ENCODE results near the gene SUN2.

The SUN2 gene

GRCh38 chr22:38741576-38741975, 14.2 kb downstream of the SUN2 start:
- Histone ChIP-seq H3K27me3 (ENCODE audit: insufficient read depth, low read length) (no peaks in the 10 kb centered on the region), H3K27ac (ENCODE audit: low read depth, low read length) (no peak overlapping the region), H3K36me3 (ENCODE audit: insufficient read depth, low read length) (no peaks in the 10 kb centered on the region), H3K4me1 (ENCODE audit: control insufficient read depth, insufficient read depth, low read length, unreplicated experiment) (no peaks in the 10 kb centered on the region), H3K79me2 (ENCODE audit: control insufficient read depth, insufficient read depth, low read length, unreplicated experiment) (no peaks in the 10 kb centered on the region), H3K4me3 (ENCODE audit: low read depth, low read length) (no peak overlapping the region), H2AFZ (ENCODE audit: low read length, unreplicated experiment) (no peak overlapping the region)

- no peaks in the 10 kb centered on the region for H3K36me3 ChIP-seq (ENCODE audit: insufficient read depth, low read length)
- H3K27ac ChIP-seq (ENCODE audit: low read depth, low read length): no peak overlapping the region
- no peak overlapping the region for H3K4me3 ChIP-seq (ENCODE audit: low read depth, low read length)
- no peaks in the 10 kb centered on the region for H3K27me3 ChIP-seq (ENCODE audit: insufficient read depth, low read length)
- H3K4me1 ChIP-seq (ENCODE audit: control insufficient read depth, insufficient read depth, low read length, unreplicated experiment): no peaks in the 10 kb centered on the region
- no peaks in the 10 kb centered on the region for H3K79me2 ChIP-seq (ENCODE audit: control insufficient read depth, insufficient read depth, low read length, unreplicated experiment)
- H2AFZ ChIP-seq (ENCODE audit: low read length, unreplicated experiment): no peak overlapping the region
These were observed 14.6 kb downstream of the SUN2 start for GRCh38 chr22:38741166-38741565.

GRCh38 chr22:38740754-38741153, 15.0 kb downstream of the SUN2 start:
- no peaks in the 10 kb centered on the region for H3K36me3 ChIP-seq (ENCODE audit: insufficient read depth, low read length)
- no peaks in the 10 kb centered on the region for H3K79me2 ChIP-seq (ENCODE audit: control insufficient read depth, insufficient read depth, low read length, unreplicated experiment)
- no peaks in the 10 kb centered on the region for H3K27me3 ChIP-seq (ENCODE audit: insufficient read depth, low read length)
- no peaks in the 10 kb centered on the region for H3K4me1 ChIP-seq (ENCODE audit: control insufficient read depth, insufficient read depth, low read length, unreplicated experiment)
- no peak overlapping the region for H3K27ac ChIP-seq (ENCODE audit: low read depth, low read length)
- H2AFZ ChIP-seq (ENCODE audit: low read length, unreplicated experiment): no peak overlapping the region
- no peak overlapping the region for H3K4me3 ChIP-seq (ENCODE audit: low read depth, low read length)

GRCh38 chr22:38740116-38740723, 15.6 kb downstream of the SUN2 start:
- Histone ChIP-seq H3K27ac (ENCODE audit: low read depth, low read length) (no peak overlapping the region), H3K27me3 (ENCODE audit: insufficient read depth, low read length) (no peaks in the 10 kb centered on the region), H2AFZ (ENCODE audit: low read length, unreplicated experiment) (no peak overlapping the region), H3K4me1 (ENCODE audit: control insufficient read depth, insufficient read depth, low read length, unreplicated experiment) (no peaks in the 10 kb centered on the region), H3K36me3 (ENCODE audit: insufficient read depth, low read length) (no peaks in the 10 kb centered on the region), H3K4me3 (ENCODE audit: low read depth, low read length) (no peak overlapping the region), H3K79me2 (ENCODE audit: control insufficient read depth, insufficient read depth, low read length, unreplicated experiment) (no peaks in the 10 kb centered on the region)

GRCh38 chr22:38739300-38740055, 16.3 kb downstream of the SUN2 start:
- Histone ChIP-seq H3K4me3 (ENCODE audit: low read depth, low read length) (no peak overlapping the region), H3K27me3 (ENCODE audit: insufficient read depth, low read length) (no peaks in the 10 kb centered on the region), H3K36me3 (ENCODE audit: insufficient read depth, low read length) (no peaks in the 10 kb centered on the region), H3K4me1 (ENCODE audit: control insufficient read depth, insufficient read depth, low read length, unreplicated experiment) (no peaks in the 10 kb centered on the region), H3K79me2 (ENCODE audit: control insufficient read depth, insufficient read depth, low read length, unreplicated experiment) (no peaks in the 10 kb centered on the region), H2AFZ (ENCODE audit: low read length, unreplicated experiment) (no peak overlapping the region), H3K27ac (ENCODE audit: low read depth, low read length) (no peak overlapping the region)

GRCh38 chr22:38738475-38739070, 17.2 kb downstream of the SUN2 start:
- no peak overlapping the region for H3K4me3 ChIP-seq (ENCODE audit: low read depth, low read length)
- no peak overlapping the region for H2AFZ ChIP-seq (ENCODE audit: low read length, unreplicated experiment)
- H3K4me1 ChIP-seq (ENCODE audit: control insufficient read depth, insufficient read depth, low read length, unreplicated experiment): no peaks in the 10 kb centered on the region
- H3K79me2 ChIP-seq (ENCODE audit: control insufficient read depth, insufficient read depth, low read length, unreplicated experiment): no peaks in the 10 kb centered on the region
- no peaks in the 10 kb centered on the region for H3K36me3 ChIP-seq (ENCODE audit: insufficient read depth, low read length)
- no peaks in the 10 kb centered on the region for H3K27me3 ChIP-seq (ENCODE audit: insufficient read depth, low read length)
- H3K27ac ChIP-seq (ENCODE audit: low read depth, low read length): no peak overlapping the region

- H3K79me2 ChIP-seq (ENCODE audit: control insufficient read depth, insufficient read depth, low read length, unreplicated experiment): no peaks in the 10 kb centered on the region
- no peaks in the 10 kb centered on the region for H3K27me3 ChIP-seq (ENCODE audit: insufficient read depth, low read length)
- no peaks in the 10 kb centered on the region for H3K36me3 ChIP-seq (ENCODE audit: insufficient read depth, low read length)
- H3K27ac ChIP-seq (ENCODE audit: low read depth, low read length): no peak overlapping the region
- H3K4me1 ChIP-seq (ENCODE audit: control insufficient read depth, insufficient read depth, low read length, unreplicated experiment): no peaks in the 10 kb centered on the region
- no peak overlapping the region for H3K4me3 ChIP-seq (ENCODE audit: low read depth, low read length)
- no peak overlapping the region for H2AFZ ChIP-seq (ENCODE audit: low read length, unreplicated experiment)
These were observed 18.3 kb downstream of the SUN2 start for GRCh38 chr22:38737302-38738060.

- Histone ChIP-seq H3K79me2 (ENCODE audit: control insufficient read depth, insufficient read depth, low read length, unreplicated experiment) (no peaks in the 10 kb centered on the region), H3K4me1 (ENCODE audit: control insufficient read depth, insufficient read depth, low read length, unreplicated experiment) (no peaks in the 10 kb centered on the region), H3K36me3 (ENCODE audit: insufficient read depth, low read length) (no peaks in the 10 kb centered on the region), H3K27me3 (ENCODE audit: insufficient read depth, low read length) (no peaks in the 10 kb centered on the region), H3K4me3 (ENCODE audit: low read depth, low read length) (no peak overlapping the region), H2AFZ (ENCODE audit: low read length, unreplicated experiment) (no peak overlapping the region), H3K27ac (ENCODE audit: low read depth, low read length) (no peak overlapping the region)
These were observed 19.6 kb downstream of the SUN2 start for GRCh38 chr22:38736257-38736570.

GRCh38 chr22:38735465-38736256, 20.1 kb downstream of the SUN2 start:
- H3K27ac ChIP-seq (ENCODE audit: low read depth, low read length): no peak overlapping the region
- H3K4me1 ChIP-seq (ENCODE audit: control insufficient read depth, insufficient read depth, low read length, unreplicated experiment): no peaks in the 10 kb centered on the region
- no peak overlapping the region for H3K4me3 ChIP-seq (ENCODE audit: low read depth, low read length)
- no peaks in the 10 kb centered on the region for H3K36me3 ChIP-seq (ENCODE audit: insufficient read depth, low read length)
- no peaks in the 10 kb centered on the region for H3K27me3 ChIP-seq (ENCODE audit: insufficient read depth, low read length)
- H3K79me2 ChIP-seq (ENCODE audit: control insufficient read depth, insufficient read depth, low read length, unreplicated experiment): no peaks in the 10 kb centered on the region
- H2AFZ ChIP-seq (ENCODE audit: low read length, unreplicated experiment): no peak overlapping the region

GRCh38 chr22:38735126-38735464, 20.7 kb downstream of the SUN2 start:
- Histone ChIP-seq H3K36me3 (ENCODE audit: insufficient read depth, low read length) (no peaks in the 10 kb centered on the region), H3K27ac (ENCODE audit: low read depth, low read length) (no peak overlapping the region), H3K79me2 (ENCODE audit: control insufficient read depth, insufficient read depth, low read length, unreplicated experiment) (no peaks in the 10 kb centered on the region), H3K27me3 (ENCODE audit: insufficient read depth, low read length) (no peaks in the 10 kb centered on the region), H3K4me1 (ENCODE audit: control insufficient read depth, insufficient read depth, low read length, unreplicated experiment) (no peaks in the 10 kb centered on the region), H2AFZ (ENCODE audit: low read length, unreplicated experiment) (no peak overlapping the region), H3K4me3 (ENCODE audit: low read depth, low read length) (no peak overlapping the region)

Measured in ACC112 (cell line).